ENCODE data around the gene FOXD1. TPM values are rescaled to one million over a fixed set of nuclear protein-coding genes. Genes with fewer than 3 reads are reported as not detected.
"Not testable (repeated sequence)": the region's sequence is repeated elsewhere in the genome, so short reads cannot be mapped to it uniquely, and the experiment has no call there.

The FOXD1 gene
- total RNA-seq, 1 experiment from 2014 or later, result 7.8 TPM

GRCh38 chr5:73472116-73472515 lies 23.5 kb upstream of the FOXD1 start:
- Mint-ChIP-seq H3K27me3 (ENCODE audit: unreplicated experiment) (no peaks in the 10 kb centered on the region), H3K4me1 (ENCODE audit: low read depth, unreplicated experiment) (no peaks in the 10 kb centered on the region), H3K36me3 (ENCODE audit: insufficient read depth, unreplicated experiment) (no peaks in the 10 kb centered on the region), H3K27ac (ENCODE audit: unreplicated experiment) (no peak overlapping the region), H3K4me3 (ENCODE audit: low read depth, unreplicated experiment) (no peak overlapping the region), H3K9me3 (ENCODE audit: low read depth, unreplicated experiment) (no peaks in the 10 kb centered on the region)
- BruUV-seq (replicated peaks), result no TSS peak
- no peak for TF ChIP-seq CTCF (IDR thresholded peaks at IDR 0.05; ENCODE audit: unreplicated experiment)
- CTCF ChIA-PET, result no interaction called here
- intact Hi-C loops (cut with micrococcal nuclease; ENCODE audit: unreplicated experiment), result no loop called here
- no peak for DNase-seq

GRCh38 chr5:73471654-73472053 lies 23.1 kb upstream of the FOXD1 start:
- no peaks in the 10 kb centered on the region for H3K36me3 Mint-ChIP-seq (ENCODE audit: insufficient read depth, unreplicated experiment)
- H3K27me3 Mint-ChIP-seq (ENCODE audit: unreplicated experiment), result peaks cover under 1% of the 10 kb centered on the region
- H3K4me1 Mint-ChIP-seq (ENCODE audit: low read depth, unreplicated experiment), result no peaks in the 10 kb centered on the region
- no TSS peak for BruUV-seq (replicated peaks)
- intact Hi-C loops (cut with micrococcal nuclease; ENCODE audit: unreplicated experiment), result no loop called here
- H3K4me3 Mint-ChIP-seq (ENCODE audit: low read depth, unreplicated experiment), result no peak overlapping the region
- no peak for DNase-seq
- H3K9me3 Mint-ChIP-seq (ENCODE audit: low read depth, unreplicated experiment), result no peaks in the 10 kb centered on the region
- no peak for TF ChIP-seq CTCF (IDR thresholded peaks at IDR 0.05; ENCODE audit: unreplicated experiment)
- H3K27ac Mint-ChIP-seq (ENCODE audit: unreplicated experiment), result no peak overlapping the region
- CTCF ChIA-PET, result no interaction called here

GRCh38 chr5:73469878-73470277 lies 21.3 kb upstream of the FOXD1 start:
- Mint-ChIP-seq H3K4me1 (ENCODE audit: low read depth, unreplicated experiment) (no peaks in the 10 kb centered on the region), H3K36me3 (ENCODE audit: insufficient read depth, unreplicated experiment) (no peaks in the 10 kb centered on the region), H3K4me3 (ENCODE audit: low read depth, unreplicated experiment) (no peak overlapping the region), H3K9me3 (ENCODE audit: low read depth, unreplicated experiment) (no peaks in the 10 kb centered on the region), H3K27ac (ENCODE audit: unreplicated experiment) (no peak overlapping the region), H3K27me3 (ENCODE audit: unreplicated experiment) (peaks cover 18% of the 10 kb centered on the region)
- CTCF ChIA-PET, result no interaction called here
- intact Hi-C loops (cut with micrococcal nuclease; ENCODE audit: unreplicated experiment), result no loop called here
- no TSS peak for BruUV-seq (replicated peaks)
- TF ChIP-seq CTCF (IDR thresholded peaks at IDR 0.05; ENCODE audit: unreplicated experiment), result no peak
- DNase-seq, result no peak

- CTCF ChIA-PET; DNase-seq; H3K27ac Mint-ChIP-seq (ENCODE audit: unreplicated experiment); intact Hi-C loops (cut with micrococcal nuclease; ENCODE audit: unreplicated experiment); H3K9me3 Mint-ChIP-seq (ENCODE audit: low read depth, unreplicated experiment); BruUV-seq (replicated peaks); H3K4me3 Mint-ChIP-seq (ENCODE audit: low read depth, unreplicated experiment); H3K4me1 Mint-ChIP-seq (ENCODE audit: low read depth, unreplicated experiment); H3K36me3 Mint-ChIP-seq (ENCODE audit: insufficient read depth, unreplicated experiment): not testable (repeated sequence)
- H3K27me3 Mint-ChIP-seq (ENCODE audit: unreplicated experiment), result peaks cover 28% of the 10 kb centered on the region
These were observed 20.1 kb upstream of the FOXD1 start for GRCh38 chr5:73468638-73469037.

- Mint-ChIP-seq H3K36me3 (ENCODE audit: insufficient read depth, unreplicated experiment) (no peaks in the 10 kb centered on the region), H3K27ac (ENCODE audit: unreplicated experiment) (no peak overlapping the region), H3K4me3 (ENCODE audit: low read depth, unreplicated experiment) (no peak overlapping the region), H3K4me1 (ENCODE audit: low read depth, unreplicated experiment) (no peaks in the 10 kb centered on the region), H3K27me3 (ENCODE audit: unreplicated experiment) (peaks cover 53% of the 10 kb centered on the region), H3K9me3 (ENCODE audit: low read depth, unreplicated experiment) (no peaks in the 10 kb centered on the region)
- DNase-seq, result no peak
- CTCF ChIA-PET, result interaction anchor here (1.1 kb wide), 2 partner anchors 10 to 13 kb away, joined by 3 to 6 read pairs; no protein-coding TSS in a partner anchor
- BruUV-seq (replicated peaks), result no TSS peak
- no peak for TF ChIP-seq CTCF (IDR thresholded peaks at IDR 0.05; ENCODE audit: unreplicated experiment)
- intact Hi-C loops (cut with micrococcal nuclease; ENCODE audit: unreplicated experiment), result no loop called here
These were observed 15.6 kb upstream of the FOXD1 start for GRCh38 chr5:73464016-73464745.

All from Calu3 (cell line).